AG09319 (cell line): ENCODE data around the gene CHD2.

Experiments
- DNase-seq: peaks from one replicate; pipeline ENCODE4 v3.0.0-alpha.2; 2010; ENCODE audit warnings: low read depth; ENCODE audit errors: extremely low read depth
- TF ChIP-seq, protein P1 (sequence below): IDR thresholded peaks from 2 replicates; pipeline ENCODE4 v1.5.1; 2011; ENCODE audit warnings: low read depth, mild to moderate bottlenecking, inconsistent platforms, low read length, moderate library complexity

Gene CHD2

DNA sequence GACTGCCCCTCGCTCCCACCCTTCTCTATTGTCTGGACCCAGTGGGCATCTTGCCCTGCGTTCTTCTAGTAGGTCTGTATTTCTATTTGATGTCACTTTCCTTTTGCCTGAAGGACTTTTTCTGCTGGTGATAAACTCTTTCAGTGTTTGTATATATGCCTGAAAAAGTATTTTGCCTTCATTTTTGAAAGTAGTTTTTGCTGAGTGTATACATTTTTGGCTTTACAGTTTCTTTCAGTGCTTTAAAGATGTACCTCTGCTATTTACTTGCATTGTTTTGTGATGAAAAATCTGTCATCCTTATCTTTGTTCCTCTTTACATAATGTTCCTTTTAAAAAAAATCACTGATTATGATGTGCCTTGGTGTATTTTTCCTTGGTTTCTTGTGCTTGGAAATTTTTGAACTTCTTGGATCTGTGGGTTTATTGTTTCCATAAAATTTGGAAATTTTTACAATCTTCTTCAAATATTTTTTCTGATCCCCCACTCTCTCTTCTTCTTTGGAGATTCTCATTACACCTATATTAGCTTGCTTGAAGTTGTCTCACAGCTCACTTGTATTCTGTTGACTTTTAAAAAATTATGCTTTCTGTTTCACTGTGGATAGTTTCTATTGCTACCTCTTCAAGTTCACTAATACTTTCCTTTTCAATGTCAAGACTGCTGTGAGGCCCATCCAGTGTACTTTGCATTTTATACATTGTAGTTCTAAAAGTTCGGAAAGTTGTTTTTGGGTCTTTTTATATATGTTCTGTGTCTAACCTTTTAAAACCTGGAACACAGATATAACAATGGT is 121.0 kb downstream of the CHD2 start:
- TF ChIP-seq, protein P1, sequence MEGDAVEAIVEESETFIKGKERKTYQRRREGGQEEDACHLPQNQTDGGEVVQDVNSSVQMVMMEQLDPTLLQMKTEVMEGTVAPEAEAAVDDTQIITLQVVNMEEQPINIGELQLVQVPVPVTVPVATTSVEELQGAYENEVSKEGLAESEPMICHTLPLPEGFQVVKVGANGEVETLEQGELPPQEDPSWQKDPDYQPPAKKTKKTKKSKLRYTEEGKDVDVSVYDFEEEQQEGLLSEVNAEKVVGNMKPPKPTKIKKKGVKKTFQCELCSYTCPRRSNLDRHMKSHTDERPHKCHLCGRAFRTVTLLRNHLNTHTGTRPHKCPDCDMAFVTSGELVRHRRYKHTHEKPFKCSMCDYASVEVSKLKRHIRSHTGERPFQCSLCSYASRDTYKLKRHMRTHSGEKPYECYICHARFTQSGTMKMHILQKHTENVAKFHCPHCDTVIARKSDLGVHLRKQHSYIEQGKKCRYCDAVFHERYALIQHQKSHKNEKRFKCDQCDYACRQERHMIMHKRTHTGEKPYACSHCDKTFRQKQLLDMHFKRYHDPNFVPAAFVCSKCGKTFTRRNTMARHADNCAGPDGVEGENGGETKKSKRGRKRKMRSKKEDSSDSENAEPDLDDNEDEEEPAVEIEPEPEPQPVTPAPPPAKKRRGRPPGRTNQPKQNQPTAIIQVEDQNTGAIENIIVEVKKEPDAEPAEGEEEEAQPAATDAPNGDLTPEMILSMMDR: no peak
- DNase-seq: no peak

- DNase-seq: no peak
- TF ChIP-seq, protein P1: no peak
Measured at GRCh38 chr15:93024293-93024692, 124.2 kb downstream of the CHD2 start.

DNA sequence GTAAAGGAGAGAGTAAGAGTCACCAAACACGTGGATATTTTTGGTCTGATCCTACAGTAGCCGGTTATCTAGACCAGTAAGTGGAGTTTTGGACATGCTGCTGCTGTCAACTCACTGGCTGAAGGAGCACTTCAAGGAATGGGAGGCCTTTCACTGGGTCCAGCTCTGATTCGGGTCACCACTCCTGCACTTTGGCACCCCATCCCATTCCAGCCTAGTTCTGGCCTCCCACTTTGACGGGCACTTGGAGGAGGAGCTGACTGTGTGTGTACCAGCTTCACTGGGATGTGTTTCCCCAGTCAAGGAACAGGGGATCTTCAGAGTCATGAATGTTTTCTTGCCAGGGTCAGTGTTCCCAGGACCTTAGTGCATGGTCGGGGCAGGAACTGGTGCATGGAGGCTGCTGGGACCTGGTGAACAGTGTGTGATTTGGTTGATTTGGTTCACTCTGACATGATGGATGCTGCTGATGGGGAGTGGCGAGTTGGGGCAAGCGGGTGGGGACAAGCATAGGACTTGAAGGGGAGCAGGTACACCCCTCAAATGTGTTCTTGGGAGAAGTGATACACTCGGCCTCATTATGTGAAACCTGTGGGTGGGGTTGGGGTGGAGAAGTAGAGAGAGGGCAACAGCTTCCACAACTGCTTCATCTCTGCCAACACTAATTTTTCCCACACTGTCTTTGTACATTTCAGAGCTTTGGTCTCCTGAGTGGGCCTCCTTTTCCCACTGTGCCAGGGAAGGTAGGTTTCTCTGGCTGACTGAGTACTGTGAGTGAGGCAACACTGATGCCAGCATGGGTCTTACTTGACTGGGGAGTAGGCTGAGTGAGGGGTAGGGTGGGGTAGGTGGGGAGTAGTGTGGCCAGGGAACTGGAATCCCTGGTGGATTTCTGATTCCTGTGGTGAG is 124.8 kb downstream of the CHD2 start:
- DNase-seq: no peak
- TF ChIP-seq, protein P1: no peak

- DNase-seq: no peak
- TF ChIP-seq, protein P1: no peak
Measured at GRCh38 chr15:93025625-93025982, 125.5 kb downstream of the CHD2 start.

DNA sequence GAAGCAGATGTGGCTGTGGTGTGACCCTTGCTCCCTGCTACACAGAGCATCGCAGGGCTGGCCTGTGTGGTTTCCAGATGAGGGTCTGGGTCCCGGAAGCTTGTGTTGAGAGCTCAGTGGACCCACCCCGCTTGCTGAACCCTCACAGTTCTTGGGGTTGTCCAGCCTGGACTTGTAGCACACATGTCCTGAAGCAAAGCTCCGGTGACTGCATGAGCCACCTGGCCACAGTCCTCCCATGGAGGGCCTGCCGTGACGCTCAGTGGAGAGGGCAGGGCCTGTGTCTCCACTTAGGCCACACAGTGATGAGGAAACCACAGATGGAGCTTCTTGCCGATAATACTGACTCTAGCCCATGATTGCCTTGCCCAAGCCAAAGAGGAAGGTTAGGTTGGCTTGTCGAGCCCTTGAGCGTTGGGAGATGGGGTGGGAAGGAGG is 126.3 kb downstream of the CHD2 start:
- TF ChIP-seq, protein P1: no peak
- no peak for DNase-seq

GRCh38 chr15:93027413-93027812 is 127.3 kb downstream of the CHD2 start:
- TF ChIP-seq, protein P1: no peak

GRCh38 chr15:93028111-93028631 is 128.0 kb downstream of the CHD2 start:
- TF ChIP-seq, protein P1: no peak
- DNase-seq: no peak

More at GRCh38 chr15:93027413-93027812, 127.3 kb downstream of the CHD2 start:
- no peak for DNase-seq
